Measurements from ENCODE around the gene UBASH3B.
"Not testable (repeated sequence)": the region's sequence is repeated elsewhere in the genome, so short reads cannot be mapped to it uniquely, and the experiment has no call there.

Gene UBASH3B

GRCh38 chr11:122813176-122813893 lies 157.8 kb downstream of the UBASH3B start:
- DNase-seq (ENCODE audit: low read depth): no peak

- DNase-seq (ENCODE audit: low read depth): no peak
Observed at GRCh38 chr11:122813894-122814270, 158.4 kb downstream of the UBASH3B start.

- no peak for DNase-seq (ENCODE audit: low read depth)
Observed at GRCh38 chr11:122814401-122814800, 158.9 kb downstream of the UBASH3B start.

GRCh38 chr11:122815900-122816299 lies 160.4 kb downstream of the UBASH3B start:
- no peak for DNase-seq (ENCODE audit: low read depth)

- DNase-seq (ENCODE audit: low read depth): no peak
Observed at GRCh38 chr11:122816761-122817520, 161.4 kb downstream of the UBASH3B start.

- DNase-seq (ENCODE audit: low read depth): no peak
Observed at GRCh38 chr11:122820158-122820557, 164.6 kb downstream of the UBASH3B start.

GRCh38 chr11:122821169-122821568 lies 165.6 kb downstream of the UBASH3B start:
- DNase-seq (ENCODE audit: low read depth): no peak

GRCh38 chr11:122822241-122822640 lies 166.7 kb downstream of the UBASH3B start:
- no peak for DNase-seq (ENCODE audit: low read depth)

GRCh38 chr11:122823564-122823963 lies 168.0 kb downstream of the UBASH3B start:
- no peak for DNase-seq (ENCODE audit: low read depth)

GRCh38 chr11:122829371-122829770 lies 173.8 kb downstream of the UBASH3B start:
- DNase-seq (ENCODE audit: low read depth): not testable (repeated sequence)

- not testable (repeated sequence) for DNase-seq (ENCODE audit: low read depth)
Observed at GRCh38 chr11:122832297-122832696, 176.8 kb downstream of the UBASH3B start.

GRCh38 chr11:122832721-122833470 lies 177.4 kb downstream of the UBASH3B start:
- DNase-seq (ENCODE audit: low read depth): no peak

GRCh38 chr11:122833846-122834464 lies 178.4 kb downstream of the UBASH3B start:
- DNase-seq (ENCODE audit: low read depth): no peak

- no peak for DNase-seq (ENCODE audit: low read depth)
Observed at GRCh38 chr11:122836916-122837315, 181.4 kb downstream of the UBASH3B start.

GRCh38 chr11:122837528-122838346 lies 182.2 kb downstream of the UBASH3B start:
- DNase-seq (ENCODE audit: low read depth): no peak

- no peak for DNase-seq (ENCODE audit: low read depth)
Observed at GRCh38 chr11:122843281-122844141, 188.0 kb downstream of the UBASH3B start.

- DNase-seq (ENCODE audit: low read depth): no peak
Observed at GRCh38 chr11:122847466-122847865, 191.9 kb downstream of the UBASH3B start.

- no peak for DNase-seq (ENCODE audit: low read depth)
Observed at GRCh38 chr11:122848186-122848585, 192.7 kb downstream of the UBASH3B start.

- DNase-seq (ENCODE audit: low read depth): no peak
Observed at GRCh38 chr11:122850076-122850631, 194.6 kb downstream of the UBASH3B start.

- DNase-seq (ENCODE audit: low read depth): no peak
Observed at GRCh38 chr11:122851366-122851966, 195.9 kb downstream of the UBASH3B start.

Data from non-pigmented ciliary epithelial cell (primary cell).